Measurements from ENCODE around the gene MYCN. TPM values are rescaled to one million over a fixed set of nuclear protein-coding genes. Genes with fewer than 3 reads are reported as not detected.

The MYCN gene
- total RNA-seq, 4 donors from 2014 or later: 0.48 to 7.0 (median 0.82) TPM; not detected in 1

DNA sequence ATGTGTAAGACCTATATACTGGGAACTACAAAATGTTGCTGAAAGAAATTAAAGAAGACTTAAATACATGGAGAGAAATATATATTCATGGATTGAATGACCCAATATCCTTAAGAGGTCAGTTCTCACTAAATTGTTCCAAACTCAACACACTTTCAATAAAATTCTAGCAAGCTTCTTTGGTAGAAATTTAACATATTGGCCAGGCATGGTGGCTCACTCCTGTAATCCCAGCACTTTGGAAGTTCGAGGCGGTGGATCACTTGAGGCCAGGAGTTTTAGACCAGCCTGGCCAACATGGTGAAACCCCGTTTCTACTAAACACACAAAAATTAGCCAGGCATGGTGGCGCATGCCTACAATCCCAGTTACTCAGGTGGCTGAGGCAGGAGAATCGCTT lies 33.6 kb upstream of the MYCN start:
- H3K4me1 ChIP-seq: peaks cover 0 to under 1% (median 0%) of the 10 kb centered on the region in 4 donors
- no peaks in the 10 kb centered on the region for H3K27me3 ChIP-seq
- H3K4me3 ChIP-seq: no peak overlapping the region
- in situ Hi-C loops (cut with MboI; ENCODE audit: low pct_ligation_motif_present in 1 of 4, low pct_unique_long_range_greater_than_20kb in 1 of 4, low sequenced_read_pairs in 3 of 4) (no loop called here), intact Hi-C loops (cut with DNase I; ENCODE audit: low total_unique reads) (no loop called here)
- no peaks in the 10 kb centered on the region for H3K36me3 ChIP-seq
- no peaks in the 10 kb centered on the region for H3K9me3 ChIP-seq
- H3K27ac ChIP-seq: no peak overlapping the region
- 91 to 100% methylated on average over 1 to 5 of the region's 5 CpGs for WGBS, 2 donors (ENCODE audit: low coverage in 1 of 2)
- DNase-seq: no peak
- no peak for TF ChIP-seq POLR2AphosphoS5 (IDR thresholded peaks at IDR 0.05)

DNA sequence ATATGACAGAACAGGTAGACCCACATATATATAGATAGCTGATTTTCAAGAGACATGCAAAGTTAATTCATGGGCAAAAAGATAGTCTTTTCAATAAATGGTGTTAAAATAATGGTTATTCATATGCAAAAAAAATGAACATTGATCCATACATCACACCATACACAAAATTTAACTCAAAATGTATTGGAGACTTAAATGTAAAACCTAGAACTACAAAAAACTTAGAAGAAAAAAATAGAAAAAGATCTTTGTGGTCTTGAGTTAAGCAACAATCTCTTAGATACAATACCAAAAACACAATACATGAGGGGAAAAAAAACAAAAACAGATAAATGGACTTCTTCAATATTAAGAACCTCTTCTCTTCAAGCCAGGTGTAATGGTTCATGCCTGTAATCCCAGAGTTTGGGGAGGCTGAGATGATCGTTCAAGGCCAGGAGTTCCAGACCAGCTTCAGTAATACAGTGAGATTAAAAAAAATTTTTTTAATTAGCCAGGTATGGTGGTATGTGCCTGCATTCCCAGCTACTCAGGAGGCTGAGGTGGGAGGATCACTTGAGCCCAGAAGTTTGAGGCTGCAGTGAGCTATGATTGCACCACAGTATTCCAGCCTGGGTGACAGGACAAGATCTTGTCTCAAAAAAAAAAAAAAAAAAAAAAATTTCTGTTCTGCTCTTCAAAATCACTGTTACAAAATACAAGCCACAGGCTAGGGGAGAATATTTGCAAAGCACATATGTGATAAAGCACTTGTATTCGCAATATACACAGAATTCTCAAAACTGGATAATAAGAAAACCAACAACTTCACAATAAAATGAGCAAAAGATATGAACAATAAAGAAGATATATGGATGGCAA lies 32.7 kb upstream of the MYCN start:
- intact Hi-C loops (cut with DNase I; ENCODE audit: low total_unique reads) (no loop called here), in situ Hi-C loops (cut with MboI; ENCODE audit: low pct_ligation_motif_present in 1 of 4, low pct_unique_long_range_greater_than_20kb in 1 of 4, low sequenced_read_pairs in 3 of 4) (no loop called here)
- DNase-seq: no peak
- Histone ChIP-seq H3K9me3 (no peaks in the 10 kb centered on the region), H3K27ac (no peak overlapping the region), H3K4me3 (no peak overlapping the region), H3K4me1 (peaks cover 0 to 9% (median 2%) of the 10 kb centered on the region in 4 donors), H3K27me3 (no peaks in the 10 kb centered on the region), H3K36me3 (no peaks in the 10 kb centered on the region)
- 83 to 85% methylated on average over 2 of the region's 2 CpGs for WGBS, 2 donors (ENCODE audit: low coverage in 1 of 2)
- TF ChIP-seq, protein P1, sequence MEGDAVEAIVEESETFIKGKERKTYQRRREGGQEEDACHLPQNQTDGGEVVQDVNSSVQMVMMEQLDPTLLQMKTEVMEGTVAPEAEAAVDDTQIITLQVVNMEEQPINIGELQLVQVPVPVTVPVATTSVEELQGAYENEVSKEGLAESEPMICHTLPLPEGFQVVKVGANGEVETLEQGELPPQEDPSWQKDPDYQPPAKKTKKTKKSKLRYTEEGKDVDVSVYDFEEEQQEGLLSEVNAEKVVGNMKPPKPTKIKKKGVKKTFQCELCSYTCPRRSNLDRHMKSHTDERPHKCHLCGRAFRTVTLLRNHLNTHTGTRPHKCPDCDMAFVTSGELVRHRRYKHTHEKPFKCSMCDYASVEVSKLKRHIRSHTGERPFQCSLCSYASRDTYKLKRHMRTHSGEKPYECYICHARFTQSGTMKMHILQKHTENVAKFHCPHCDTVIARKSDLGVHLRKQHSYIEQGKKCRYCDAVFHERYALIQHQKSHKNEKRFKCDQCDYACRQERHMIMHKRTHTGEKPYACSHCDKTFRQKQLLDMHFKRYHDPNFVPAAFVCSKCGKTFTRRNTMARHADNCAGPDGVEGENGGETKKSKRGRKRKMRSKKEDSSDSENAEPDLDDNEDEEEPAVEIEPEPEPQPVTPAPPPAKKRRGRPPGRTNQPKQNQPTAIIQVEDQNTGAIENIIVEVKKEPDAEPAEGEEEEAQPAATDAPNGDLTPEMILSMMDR (IDR thresholded peaks at IDR 0.05): no peak
- TF ChIP-seq POLR2AphosphoS5 (IDR thresholded peaks at IDR 0.05) (no peak), POLR2A (IDR thresholded peaks at IDR 0.05) (no peak), EP300 (IDR thresholded peaks at IDR 0.05; ENCODE audit: low read depth) (no peak)

DNA sequence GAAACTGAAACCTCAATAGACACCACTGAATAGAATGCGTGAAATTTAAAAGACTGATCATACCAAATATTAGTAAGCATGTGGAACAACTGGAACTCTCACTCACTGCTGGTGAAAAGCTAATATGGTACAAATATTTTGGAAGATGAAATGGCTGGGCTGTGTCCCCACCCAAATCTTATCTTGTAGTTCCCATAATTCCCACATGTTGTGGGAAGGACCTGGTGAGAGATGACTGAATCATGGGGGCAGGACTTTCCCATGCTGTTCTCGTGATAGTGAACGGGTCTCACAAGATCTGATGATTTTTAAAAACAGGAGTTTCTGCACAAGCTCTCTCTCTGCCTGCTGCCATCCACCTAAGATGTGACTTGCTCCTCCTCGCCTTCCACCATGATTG lies 32.0 kb upstream of the MYCN start:
- intact Hi-C loops (cut with DNase I; ENCODE audit: low total_unique reads) (no loop called here), in situ Hi-C loops (cut with MboI; ENCODE audit: low pct_ligation_motif_present in 1 of 4, low pct_unique_long_range_greater_than_20kb in 1 of 4, low sequenced_read_pairs in 3 of 4) (no loop called here)
- Histone ChIP-seq H3K9me3 (no peaks in the 10 kb centered on the region), H3K4me3 (no peak overlapping the region), H3K27me3 (no peaks in the 10 kb centered on the region), H3K4me1 (peaks cover 0 to 11% (median 3%) of the 10 kb centered on the region in 4 donors), H3K27ac (no peak overlapping the region), H3K36me3 (no peaks in the 10 kb centered on the region)
- TF ChIP-seq POLR2AphosphoS5 (IDR thresholded peaks at IDR 0.05) (no peak), POLR2A (IDR thresholded peaks at IDR 0.05) (no peak), EP300 (IDR thresholded peaks at IDR 0.05; ENCODE audit: low read depth) (no peak)
- TF ChIP-seq, protein P1 (IDR thresholded peaks at IDR 0.05): no peak
- 74 to 100% methylated on average over 1 to 4 of the region's 4 CpGs for WGBS, 2 donors (ENCODE audit: low coverage in 1 of 2)
- no peak for DNase-seq

DNA sequence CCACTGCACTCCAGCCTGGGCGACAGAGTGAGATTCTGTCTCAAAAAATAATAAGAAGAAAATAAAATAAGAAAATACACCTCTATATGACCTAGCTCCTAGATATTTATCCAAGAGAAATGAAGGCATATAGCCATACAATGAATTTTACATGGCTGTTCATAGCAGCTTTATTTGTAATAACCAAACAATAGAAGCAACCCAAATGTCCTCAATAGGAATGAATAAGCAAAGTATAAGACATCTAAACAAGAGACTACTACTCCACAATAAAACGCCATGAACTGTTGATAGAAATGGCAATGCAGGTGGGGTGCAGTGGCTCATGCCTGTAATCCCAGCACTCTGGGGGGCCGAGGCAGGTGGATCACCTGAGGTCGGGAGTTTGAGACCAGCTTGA lies 31.2 kb upstream of the MYCN start:
- intact Hi-C loops (cut with DNase I; ENCODE audit: low total_unique reads): no loop called here
- 40 to 88% methylated on average over 1 to 4 of the region's 4 CpGs for WGBS, 2 donors (ENCODE audit: low coverage in 1 of 2)
- no peaks in the 10 kb centered on the region for H3K9me3 ChIP-seq
- no peak for TF ChIP-seq POLR2AphosphoS5 (IDR thresholded peaks at IDR 0.05)
- TF ChIP-seq, protein P1 (IDR thresholded peaks at IDR 0.05): no peak
- no peaks in the 10 kb centered on the region for H3K36me3 ChIP-seq
- H3K4me3 ChIP-seq: no peak overlapping the region
- DNase-seq: no peak
- in situ Hi-C loops (cut with MboI; ENCODE audit: low pct_ligation_motif_present in 1 of 4, low pct_unique_long_range_greater_than_20kb in 1 of 4, low sequenced_read_pairs in 3 of 4): no loop called here
- no peaks in the 10 kb centered on the region for H3K27me3 ChIP-seq
- peaks cover 0 to 11% (median 3%) of the 10 kb centered on the region in 4 donors for H3K4me1 ChIP-seq
- no peak overlapping the region for H3K27ac ChIP-seq

All from transverse colon (tissue), 4 donors.